HepG2 (cell line): ENCODE data around the gene VEPH1. TPM values are rescaled to one million over a fixed set of nuclear protein-coding genes. Genes with fewer than 3 reads are reported as not detected.

Experiments used
- HDAC1 ChIP-seq: sonication (generic); formaldehyde crosslinking; IDR thresholded peaks from 2 replicates; pipeline ENCODE4 v1.5.1; 2020; ENCODE audit warnings: mild to moderate bottlenecking, missing genetic modification reagents
- MAX ChIP-seq: IDR thresholded peaks from 2 replicates; pipeline ENCODE4 v1.6.1; 2012; ENCODE audit warnings: inconsistent platforms
- NFATC3 ChIP-seq: sonication (generic); formaldehyde crosslinking; IDR thresholded peaks from 2 replicates; pipeline ENCODE4 v1.5.1; 2020; ENCODE audit warnings: mild to moderate bottlenecking, missing genetic modification reagents
- PHF21A ChIP-seq: sonication (generic); formaldehyde crosslinking; IDR thresholded peaks from 2 replicates; pipeline ENCODE4 v1.5.0; 2020; ENCODE audit warnings: mild to moderate bottlenecking, missing genetic modification reagents
- PHF8 ChIP-seq: sonication (generic); formaldehyde crosslinking; IDR thresholded peaks from 2 replicates; pipeline ENCODE4 v1.5.0; 2020; ENCODE audit warnings: missing genetic modification reagents
- SALL1 ChIP-seq: sonication (generic); formaldehyde crosslinking; IDR thresholded peaks from 2 replicates; pipeline ENCODE4 v1.8.0; 2022; ENCODE audit warnings: mild to moderate bottlenecking, missing genetic modification reagents
- TEAD3 ChIP-seq: optimal IDR thresholded peaks from 2 replicates; pipeline ENCODE3; 2016; ENCODE audit warnings: borderline replicate concordance
- ZEB1 ChIP-seq: IDR thresholded peaks from 2 replicates; pipeline ENCODE4 v1.6.1; 2012; ENCODE audit warnings: mild to moderate bottlenecking, low read depth, inconsistent platforms; ENCODE audit not compliant: insufficient replicate concordance
- ZNF530 ChIP-seq: sonication (generic); formaldehyde crosslinking; IDR thresholded peaks from 2 replicates; pipeline ENCODE4 v1.5.0; 2020; ENCODE audit warnings: low read depth, mild to moderate bottlenecking, missing genetic modification reagents
- ZNF629 ChIP-seq: sonication (generic); formaldehyde crosslinking; conservative IDR thresholded peaks from 2 replicates; pipeline ENCODE4 v1.5.0; 2020; ENCODE audit warnings: missing genetic modification reagents
- ZNF687 ChIP-seq: sonication (generic); formaldehyde crosslinking; IDR thresholded peaks from 2 replicates; pipeline ENCODE4 v1.5.1; 2020; ENCODE audit warnings: mild to moderate bottlenecking, missing genetic modification reagents, moderate library complexity
- polyA plus RNA-seq, 8 experiments: library from polyadenylated mRNA; depleted of rRNA in 3 of 8; stranded (reverse) in 7 of 8; unstranded in 1 of 8; fragments of >200 nt; fragmentation: Illumina TruSeq in 4 of 8; extraction: Trizol in 4 of 8; gene quantifications; 2 replicates each; pipeline versions ENCODE4 v1.2.1 to v1.2.3, GENCODE V29; 2011 to 2016; ENCODE audit warnings: low read depth in 4 of 8, missing spikeins in 1 of 8, mixed read lengths in 1 of 8; ENCODE audit not compliant: insufficient read depth in 1 of 8
- total RNA-seq, 5 experiments: library from RNA; depleted of rRNA; stranded (reverse); fragments of >200 nt; fragmentation: Illumina TruSeq; extraction: Trizol; gene quantifications; 2 replicates each; pipeline ENCODE4 v1.2.3, GENCODE V29; 2016; ENCODE audit warnings: low read depth in 1 of 5

The VEPH1 gene
- total and polyA plus RNA-seq, 2 of the 13 experiments (the other 11 are each of a cell fraction or from before 2014, with no cell fraction given) = not detected

- TF ChIP-seq PHF21A (CRISPR knock-in tag) (peak; percentile 22; the same call in 1 of the 2 replicates), ZNF530 (CRISPR knock-in tag) (no peak), NFATC3 (no peak), SALL1 (peak; percentile 18; the same call in 1 of the 2 replicates), ZNF687 (CRISPR knock-in tag) (peak; percentile 44), PHF8 (CRISPR knock-in tag) (no peak), HDAC1 (CRISPR knock-in tag) (peak; percentile 29; the same call in 1 of the 2 replicates), ZNF629 (CRISPR knock-in tag) (no peak), MAX (peak; percentile 27; the same call in 1 of the 2 replicates), TEAD3 (CRISPR knock-in tag) (peak; percentile 95), ZEB1 (peak; percentile 83)
These were observed 3.8 kb downstream of the VEPH1 start (continued) for GRCh38 chr3:157499342-157499963.
